ENCODE measurements around the gene NELL1.

Gene NELL1

GRCh38 chr11:20991471-20991870 is 322.1 kb downstream of the NELL1 start:
- no peak for DNase-seq

- DNase-seq, result no peak
Observed at GRCh38 chr11:21007297-21007696, 337.9 kb downstream of the NELL1 start.

GRCh38 chr11:21018248-21018647 is 348.9 kb downstream of the NELL1 start:
- DNase-seq, result no peak

GRCh38 chr11:21026685-21027084 is 357.3 kb downstream of the NELL1 start:
- DNase-seq, result no peak

GRCh38 chr11:21037850-21038249 is 368.5 kb downstream of the NELL1 start:
- DNase-seq, result no peak

GRCh38 chr11:21038801-21039200 is 369.4 kb downstream of the NELL1 start:
- DNase-seq, result no peak

- no peak for DNase-seq
Observed at GRCh38 chr11:21040630-21041029, 371.2 kb downstream of the NELL1 start.

- DNase-seq, result no peak
Observed at GRCh38 chr11:21048626-21049025, 379.2 kb downstream of the NELL1 start.

- DNase-seq, result no peak
Observed at GRCh38 chr11:21053466-21053865, 384.1 kb downstream of the NELL1 start.

GRCh38 chr11:21056644-21057043 is 387.3 kb downstream of the NELL1 start:
- DNase-seq, result no peak

GRCh38 chr11:21059879-21060278 is 390.5 kb downstream of the NELL1 start:
- DNase-seq, result no peak

- no peak for DNase-seq
Observed at GRCh38 chr11:21066030-21066429, 396.6 kb downstream of the NELL1 start.

GRCh38 chr11:21068886-21069285 is 399.5 kb downstream of the NELL1 start:
- no peak for DNase-seq

GRCh38 chr11:21069909-21070308 is 400.5 kb downstream of the NELL1 start:
- no peak for DNase-seq

- no peak for DNase-seq
Observed at GRCh38 chr11:21072558-21072957, 403.2 kb downstream of the NELL1 start.

- DNase-seq, result no peak
Observed at GRCh38 chr11:21082853-21083252, 413.5 kb downstream of the NELL1 start.

GRCh38 chr11:21088930-21089329 is 419.5 kb downstream of the NELL1 start:
- DNase-seq, result no peak

- no peak for DNase-seq
Observed at GRCh38 chr11:21104641-21105040, 435.3 kb downstream of the NELL1 start.

GRCh38 chr11:21105196-21105917 is 436.0 kb downstream of the NELL1 start:
- no peak for DNase-seq

- DNase-seq, result no peak
Observed at GRCh38 chr11:21109341-21109740, 440.0 kb downstream of the NELL1 start.

GRCh38 chr11:21110415-21110814 is 441.0 kb downstream of the NELL1 start:
- DNase-seq, result no peak

GRCh38 chr11:21113876-21114275 is 444.5 kb downstream of the NELL1 start:
- DNase-seq, result no peak

- DNase-seq, result no peak
Observed at GRCh38 chr11:21116009-21116408, 446.6 kb downstream of the NELL1 start.

GRCh38 chr11:21119411-21119810 is 450.0 kb downstream of the NELL1 start:
- DNase-seq, result no peak

GRCh38 chr11:21121991-21122390 is 452.6 kb downstream of the NELL1 start:
- no peak for DNase-seq
